ENCODE measurements around the gene MAPK14. TPM values are rescaled to one million over a fixed set of nuclear protein-coding genes. Genes with fewer than 3 reads are reported as not detected.

MAPK14 gene
- total and polyA plus RNA-seq, 2 of the 4 experiments (the other 2 are of a cell fraction), result 28.4 to 74.4 TPM

- ChIA-PET CTCF (no interaction called here), POLR2A (ENCODE audit: unreplicated experiment) (no interaction called here)
- no peak overlapping the region for H3K4ac ChIP-seq (ENCODE audit: low read depth, low read length)
- WGBS, 2 experiments (ENCODE audit: extremely low coverage in 2 of 2, insufficient read length in 1 of 2), result no CpG with 5 or more reads among the region's 3 CpGs
- peaks cover 88% of the 10 kb centered on the region for H4K20me1 ChIP-seq (ENCODE audit: insufficient read depth, low read length)
- H4K8ac ChIP-seq (ENCODE audit: low read depth in 2 of 2, low read length in 2 of 2), result no peak overlapping the region
- DNase-seq, result peak; percentile 49
- H2BK120ac ChIP-seq (ENCODE audit: low read depth, low read length), result no peak overlapping the region
- H3K9me3 ChIP-seq (ENCODE audit: control insufficient read depth, insufficient read depth, low read length), result no peaks in the 10 kb centered on the region
- TF ChIP-seq SMC3 (IDR thresholded peaks at IDR 0.05; ENCODE audit: low read depth, low read length) (no peak), FOS (IDR thresholded peaks at IDR 0.05; ENCODE audit: low read depth, low read length) (0 out of 2 replicates have a peak, but pooled peaks have one; percentile 14), USF2 (IDR thresholded peaks at IDR 0.05; ENCODE audit: low read depth, low read length) (no peak), BHLHE40 (IDR thresholded peaks at IDR 0.05; ENCODE audit: low read depth, low read length) (no peak), MAFK (IDR thresholded peaks at IDR 0.05; ENCODE audit: low read depth, low read length) (no peak), CEBPB (IDR thresholded peaks at IDR 0.05; ENCODE audit: low read depth, low read length) (0 out of 2 replicates have a peak, but pooled peaks have one; percentile 13), CHD1 (IDR thresholded peaks at IDR 0.05; ENCODE audit: low read depth, low read length) (no peak), ELK1 (IDR thresholded peaks at IDR 0.05; ENCODE audit: borderline replicate concordance, low read depth, low read length) (no peak), MXI1 (IDR thresholded peaks at IDR 0.05; ENCODE audit: borderline replicate concordance, low read depth, low read length) (no peak), RCOR1 (IDR thresholded peaks at IDR 0.05; ENCODE audit: insufficient replicate concordance, low read length) (no peak)
- no peak overlapping the region for H4K91ac ChIP-seq (ENCODE audit: insufficient read depth, low read depth, low read length)
- BruUV-seq (replicated peaks), result no TSS peak
- H3K23ac ChIP-seq (ENCODE audit: low read depth, low read length), result no peak overlapping the region
- H2BK20ac ChIP-seq (ENCODE audit: low read depth, low read length), result no peak overlapping the region
- H3K4me3 ChIP-seq (ENCODE audit: insufficient read depth, low read depth, low read length), result no peak overlapping the region
- no peaks in the 10 kb centered on the region for H3K27me3 ChIP-seq (ENCODE audit: control insufficient read depth, insufficient read depth, low read length)
- dilution Hi-C loops (cut with HindIII; ENCODE audit: low sequenced_read_pairs, unreplicated experiment) (no loop called here), in situ Hi-C loops (cut with MboI; ENCODE audit: low sequenced_read_pairs) (no loop called here), intact Hi-C loops (cut with micrococcal nuclease) (no loop called here)
- H3K9me1 ChIP-seq (ENCODE audit: insufficient read depth, low read length), result peaks cover 16% of the 10 kb centered on the region
- 0 out of 2 replicates have a peak overlapping the region, but pooled peaks have one; percentile 2 for H3K4me2 ChIP-seq (ENCODE audit: low read depth, low read length)
- no peak overlapping the region for H3K27ac ChIP-seq (ENCODE audit: insufficient read depth, low read length)
- no peak for ATAC-seq (ENCODE audit: low read depth)
- no peak overlapping the region for H2AFZ ChIP-seq (replicated peaks; ENCODE audit: low read length, poor library complexity)
- H2AK5ac ChIP-seq (ENCODE audit: low read depth, low read length), result no peak overlapping the region
- no peak overlapping the region for H2BK5ac ChIP-seq (ENCODE audit: low read depth, low read length, poor library complexity, severe bottlenecking)
- no peak overlapping the region for H3K14ac ChIP-seq (replicated peaks; ENCODE audit: low read depth, low read length)
- H3K18ac ChIP-seq (ENCODE audit: low read depth, low read length), result no peak overlapping the region
- H3K36me3 ChIP-seq (ENCODE audit: control insufficient read depth, insufficient read depth, low read length), result no peaks in the 10 kb centered on the region
- no peak overlapping the region for H4K5ac ChIP-seq (ENCODE audit: low read depth, low read length)
- peaks cover 13% of the 10 kb centered on the region for H3K4me1 ChIP-seq (ENCODE audit: control insufficient read depth, insufficient read depth, low read length)
- no peak overlapping the region for H3K56ac ChIP-seq (ENCODE audit: extremely low read depth, insufficient read depth, low read length)
- no peak overlapping the region for H3K9ac ChIP-seq (ENCODE audit: low read depth, low read length)
- no peak overlapping the region for H2AK9ac ChIP-seq (replicated peaks; ENCODE audit: low read depth, low read length, poor library complexity)
- H2BK15ac ChIP-seq (ENCODE audit: low read depth, low read length), result no peak overlapping the region
- H3K79me1 ChIP-seq (ENCODE audit: low read depth in 1 of 2, low read length in 2 of 2), result peaks cover 11 to 54% of the 10 kb centered on the region in 2 experiments; a peak in 3 of 4 replicates
Measured at GRCh38 chr6:36033935-36034334, 6.3 kb downstream of the MAPK14 start.
